Neutrophil (primary cell): ENCODE measurements around the gene SUGCT.

ENCODE experiments used
- H3K27ac ChIP-seq: fragments of 200-600 bp; sonication (generic); 2 replicates; pipeline ENCODE4 v1.5.1; 2016; ENCODE audit warnings: mild to moderate bottlenecking, moderate library complexity
- H3K27me3 ChIP-seq: fragments of 200-600 bp; sonication (generic); 2 replicates; pipeline ENCODE4 v1.6.0; 2016; ENCODE audit warnings: mild to moderate bottlenecking
- H3K36me3 ChIP-seq: fragments of 200-600 bp; sonication (generic); 2 replicates; pipeline ENCODE4 v1.5.1; 2017
- H3K4me1 ChIP-seq, 2 experiments: fragments of 200-600 bp in 1 of 2; sonication (generic) in 1 of 2; 1 replicate in 1 of 2; 2 replicates in 1 of 2; pipeline versions ENCODE4 v1.5.1 to v1.6.1; 2013 to 2016; ENCODE audit warnings: low read depth in 1 of 2, low read length in 1 of 2, mild to moderate bottlenecking in 1 of 2, moderate library complexity in 1 of 2; ENCODE audit not compliant: control insufficient read depth in 1 of 2, insufficient read depth in 1 of 2
- H3K4me3 ChIP-seq, 2 experiments: fragments of 200-600 bp in 1 of 2; sonication (generic) in 1 of 2; 1 replicate in 1 of 2; 2 replicates in 1 of 2; pipeline ENCODE4 v1.5.1; 2013 to 2016; ENCODE audit warnings: low read depth in 1 of 2, low read length in 1 of 2, mild to moderate bottlenecking in 1 of 2, moderate library complexity in 1 of 2
- H3K9me3 ChIP-seq: fragments of 200-600 bp; sonication (generic); 2 replicates; pipeline ENCODE4 v1.5.1; 2016
- CTCF ChIP-seq: fragments of 200-600 bp; sonication (generic); IDR thresholded peaks from 2 replicates; pipeline ENCODE4 v1.5.1; 2016; ENCODE audit warnings: antibody characterized with exemption

SUGCT gene

GRCh38 chr7:40507166-40507565 lies 372.4 kb downstream of the SUGCT start:
- Histone ChIP-seq H3K27ac (no peak overlapping the region), H3K9me3 (no peaks in the 10 kb centered on the region), H3K4me3 (no peak overlapping the region), H3K27me3 (no peaks in the 10 kb centered on the region), H3K4me1 (no peaks in the 10 kb centered on the region), H3K36me3 (no peaks in the 10 kb centered on the region)
- no peak for TF ChIP-seq CTCF

- TF ChIP-seq CTCF = no peak
- Histone ChIP-seq H3K27ac (no peak overlapping the region), H3K4me1 (no peaks in the 10 kb centered on the region), H3K27me3 (no peaks in the 10 kb centered on the region), H3K36me3 (no peaks in the 10 kb centered on the region), H3K9me3 (no peaks in the 10 kb centered on the region), H3K4me3 (no peak overlapping the region)
Observed at GRCh38 chr7:40509287-40509996, 374.6 kb downstream of the SUGCT start.

- no peak for TF ChIP-seq CTCF
- H3K9me3 ChIP-seq = no peaks in the 10 kb centered on the region
- no peak overlapping the region for H3K4me3 ChIP-seq
- H3K4me1 ChIP-seq = peaks cover 0 to 2% of the 10 kb centered on the region in 2 experiments
- no peaks in the 10 kb centered on the region for H3K27me3 ChIP-seq
- no peaks in the 10 kb centered on the region for H3K36me3 ChIP-seq
- no peak overlapping the region for H3K27ac ChIP-seq
Observed at GRCh38 chr7:40516376-40516775, 381.6 kb downstream of the SUGCT start.

GRCh38 chr7:40519009-40519408 lies 384.2 kb downstream of the SUGCT start:
- no peak overlapping the region for H3K4me3 ChIP-seq

GRCh38 chr7:40520986-40521738 lies 386.4 kb downstream of the SUGCT start:
- no peak overlapping the region for H3K4me3 ChIP-seq
- no peak for TF ChIP-seq CTCF
- no peak overlapping the region for H3K27ac ChIP-seq
- H3K27me3 ChIP-seq = no peaks in the 10 kb centered on the region
- peaks cover 0 to 9% of the 10 kb centered on the region in 2 experiments for H3K4me1 ChIP-seq
- H3K36me3 ChIP-seq = no peaks in the 10 kb centered on the region
- no peaks in the 10 kb centered on the region for H3K9me3 ChIP-seq

More at GRCh38 chr7:40519009-40519408, 384.2 kb downstream of the SUGCT start:
- no peaks in the 10 kb centered on the region for H3K9me3 ChIP-seq
- H3K27ac ChIP-seq = no peak overlapping the region
- H3K36me3 ChIP-seq = no peaks in the 10 kb centered on the region
- H3K4me1 ChIP-seq = peaks cover 0 to 9% of the 10 kb centered on the region in 2 experiments
- TF ChIP-seq CTCF = no peak
- H3K27me3 ChIP-seq = no peaks in the 10 kb centered on the region
